GM23338 (cell line): Measurements from ENCODE around the gene TUBB2A. TPM values are rescaled to one million over a fixed set of nuclear protein-coding genes. Genes with fewer than 3 reads are reported as not detected.

Experiments
- ATAC-seq: fragments of 200-7000 bp; cut with Tn5 transposase; 3 replicates; pipeline ENCODE4 v1.9.1; 2020
- DNase-seq: peaks from one replicate; pipeline ENCODE4 v3.0.0-alpha.2; 2015; ENCODE audit warnings: low spot score
- H2AFZ ChIP-seq: fragments of 200-600 bp; sonication (generic); 2 replicates; pipeline ENCODE4 v1.8.0; 2016; ENCODE audit warnings: antibody characterized with exemption, mild to moderate bottlenecking, moderate library complexity
- H3F3A ChIP-seq: fragments of 200-600 bp; sonication (generic); replicated peaks from 2 replicates; pipeline ENCODE4 v1.8.0; 2017; ENCODE audit warnings: antibody characterized with exemption, mixed run types, low read depth
- H3K27ac ChIP-seq: fragments of 200-600 bp; sonication (generic); 2 replicates; pipeline ENCODE4 v1.6.1; 2016; ENCODE audit warnings: low read depth
- H3K27me3 ChIP-seq: fragments of 200-600 bp; sonication (generic); 2 replicates; pipeline ENCODE4 v1.8.0; 2016; ENCODE audit warnings: mild to moderate bottlenecking, mixed run types, moderate library complexity; ENCODE audit not compliant: insufficient read depth
- H3K36me3 ChIP-seq: fragments of 200-600 bp; sonication (generic); 2 replicates; pipeline ENCODE4 v1.8.0; 2016; ENCODE audit warnings: mild to moderate bottlenecking; ENCODE audit not compliant: insufficient read depth
- H3K4me1 ChIP-seq: fragments of 200-600 bp; sonication (generic); 2 replicates; pipeline ENCODE4 v1.8.0; 2016; ENCODE audit warnings: mild to moderate bottlenecking, moderate library complexity; ENCODE audit not compliant: insufficient read depth
- H3K4me2 ChIP-seq: fragments of 200-600 bp; sonication (generic); 2 replicates; pipeline ENCODE4 v1.7.1; 2017; ENCODE audit warnings: mixed run types
- H3K4me3 ChIP-seq: fragments of 200-600 bp; sonication (generic); 2 replicates; pipeline ENCODE4 v1.6.1; 2016; ENCODE audit warnings: mixed run types
- H3K79me2 ChIP-seq: fragments of 200-600 bp; sonication (generic); replicated peaks from 2 replicates; pipeline ENCODE4 v1.8.0; 2017; ENCODE audit warnings: mild to moderate bottlenecking; ENCODE audit not compliant: insufficient read depth
- H3K9me2 ChIP-seq: fragments of 200-600 bp; sonication (generic); 2 replicates; pipeline ENCODE4 v1.8.0; 2017; ENCODE audit not compliant: insufficient read depth
- H4K20me1 ChIP-seq: fragments of 200-600 bp; sonication (generic); replicated peaks from 2 replicates; pipeline ENCODE4 v1.8.0; 2017; ENCODE audit warnings: mild to moderate bottlenecking; ENCODE audit not compliant: insufficient read depth
- H3K27ac Mint-ChIP-seq: 2 replicates; pipeline ENCODE4 v1.8.0; 2020; ENCODE audit warnings: inconsistent platforms, mild to moderate bottlenecking, moderate library complexity, mixed read lengths
- H3K27me3 Mint-ChIP-seq: 3 replicates; pipeline ENCODE4 v1.8.0; 2022; ENCODE audit warnings: low read depth, mild to moderate bottlenecking, moderate library complexity, mixed read lengths, inconsistent platforms; ENCODE audit not compliant: insufficient read depth, poor library complexity
- H3K36me3 Mint-ChIP-seq: 3 replicates; pipeline ENCODE4 v1.8.0; 2021; ENCODE audit warnings: low read depth, mild to moderate bottlenecking, inconsistent platforms, moderate library complexity, mixed read lengths
- H3K4me1 Mint-ChIP-seq: 3 replicates; pipeline ENCODE4 v1.8.0; 2020; ENCODE audit warnings: mild to moderate bottlenecking, inconsistent platforms, mixed read lengths
- H3K4me3 Mint-ChIP-seq: 3 replicates; pipeline ENCODE4 v1.8.0; 2021; ENCODE audit warnings: moderate library complexity, mild to moderate bottlenecking, inconsistent platforms, mixed read lengths
- H3K9me3 Mint-ChIP-seq: 3 replicates; pipeline ENCODE4 v1.8.0; 2020; ENCODE audit warnings: moderate library complexity, mild to moderate bottlenecking, inconsistent platforms, mixed read lengths
- EZH2 ChIP-seq: fragments of 200-600 bp; sonication (generic); IDR thresholded peaks from one replicate; pipeline ENCODE4 v1.8.0; 2017; ENCODE audit warnings: antibody characterized with exemption, mild to moderate bottlenecking, low read depth; ENCODE audit not compliant: unreplicated experiment
- EZH2phosphoT487 ChIP-seq: fragments of 200-600 bp; sonication (generic); IDR thresholded peaks from one replicate; pipeline ENCODE4 v1.8.1; 2018; ENCODE audit warnings: antibody characterized with exemption; ENCODE audit not compliant: unreplicated experiment
- NANOG ChIP-seq: IDR thresholded peaks from 2 replicates; pipeline ENCODE4 v1.6.1; 2016; ENCODE audit warnings: antibody characterized with exemption, borderline replicate concordance
- POLR2AphosphoS5 ChIP-seq: IDR thresholded peaks from 2 replicates; pipeline ENCODE4 v1.6.1; 2016; ENCODE audit warnings: antibody characterized with exemption, low read depth
- STAT1 ChIP-seq: IDR thresholded peaks from one replicate; pipeline ENCODE4 v1.6.1; 2016; ENCODE audit warnings: antibody characterized with exemption; ENCODE audit not compliant: unreplicated experiment
- ZNF114 ChIP-seq: fragments of 250-450 bp; sonication (Bioruptor Pico); IDR thresholded peaks from 2 replicates; pipeline ENCODE4 v1.5.0; 2020; ENCODE audit warnings: mild to moderate bottlenecking, moderate library complexity
- ZNF331 ChIP-seq: fragments of 250-450 bp; sonication (Bioruptor Pico); IDR thresholded peaks from 2 replicates; pipeline ENCODE4 v1.5.0; 2020; ENCODE audit warnings: low read depth, mild to moderate bottlenecking, moderate library complexity
- polyA plus RNA-seq: library from polyadenylated mRNA; unstranded; fragments of >200 nt; fragmentation: Nextera tagmentation; extraction: Ambion mirVana; gene quantifications from 2 replicates; pipeline ENCODE4 v1.2.1, GENCODE V29; 2016
- total RNA-seq: library from RNA; depleted of rRNA; stranded (reverse); fragments of >200 nt; shearing (Covaris generic); gene quantifications from 2 replicates; pipeline ENCODE4 v1.2.3, GENCODE V29; 2014
- TF ChIP-seq, protein P1 (sequence below): IDR thresholded peaks from 2 replicates; pipeline ENCODE4 v1.6.1; 2016; ENCODE audit warnings: antibody characterized with exemption
- TF ChIP-seq, protein P2 (sequence below): IDR thresholded peaks from one replicate; pipeline ENCODE4 v1.6.1; 2018; ENCODE audit warnings: antibody characterized with exemption; ENCODE audit not compliant: unreplicated experiment
- TF ChIP-seq, protein P3 (sequence below): fragments of 250-450 bp; sonication (Bioruptor Pico); IDR thresholded peaks from 2 replicates; pipeline ENCODE4 v1.5.0; 2020; ENCODE audit warnings: mild to moderate bottlenecking, moderate library complexity

TUBB2A gene
- total and polyA plus RNA-seq, 2 experiments from 2014 or later = 305 to 376 TPM

DNA sequence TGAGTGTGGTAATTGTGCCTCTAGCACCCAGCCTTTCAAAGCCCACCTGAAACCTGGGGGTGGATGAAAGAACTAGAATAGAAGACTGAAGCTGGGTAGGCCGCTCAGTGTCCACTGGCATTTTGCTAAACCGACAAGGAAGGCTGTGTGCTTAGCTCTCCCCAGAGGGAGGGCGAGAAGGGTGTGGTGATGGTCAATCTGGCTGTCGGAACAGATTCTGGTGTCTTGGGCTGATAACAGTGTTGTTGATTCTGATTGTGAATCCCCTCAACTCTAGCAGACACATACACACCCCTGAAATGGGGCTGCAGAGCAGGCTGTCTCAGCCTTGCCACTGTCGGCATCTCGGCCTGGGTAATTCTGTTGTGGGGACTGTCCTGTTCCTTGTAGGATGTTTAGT lies 43.0 kb downstream of the TUBB2A start:
- peaks cover 20% of the 10 kb centered on the region for H3K4me1 Mint-ChIP-seq
- DNase-seq (no peak), ATAC-seq (no peak)
- no peaks in the 10 kb centered on the region for H3K27me3 ChIP-seq
- H3K9me2 ChIP-seq = no peaks in the 10 kb centered on the region
- TF ChIP-seq EZH2phosphoT487 (no peak), POLR2AphosphoS5 (no peak), ZNF331 (CRISPR knock-in tag) (no peak), STAT1 (no peak)
- TF ChIP-seq, protein P1, sequence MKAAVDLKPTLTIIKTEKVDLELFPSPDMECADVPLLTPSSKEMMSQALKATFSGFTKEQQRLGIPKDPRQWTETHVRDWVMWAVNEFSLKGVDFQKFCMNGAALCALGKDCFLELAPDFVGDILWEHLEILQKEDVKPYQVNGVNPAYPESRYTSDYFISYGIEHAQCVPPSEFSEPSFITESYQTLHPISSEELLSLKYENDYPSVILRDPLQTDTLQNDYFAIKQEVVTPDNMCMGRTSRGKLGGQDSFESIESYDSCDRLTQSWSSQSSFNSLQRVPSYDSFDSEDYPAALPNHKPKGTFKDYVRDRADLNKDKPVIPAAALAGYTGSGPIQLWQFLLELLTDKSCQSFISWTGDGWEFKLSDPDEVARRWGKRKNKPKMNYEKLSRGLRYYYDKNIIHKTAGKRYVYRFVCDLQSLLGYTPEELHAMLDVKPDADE = no peak
- H3K9me3 Mint-ChIP-seq = no peaks in the 10 kb centered on the region
- peaks cover 13% of the 10 kb centered on the region for H3F3A ChIP-seq
- peaks cover 17% of the 10 kb centered on the region for H3K4me1 ChIP-seq
- H3K79me2 ChIP-seq = peaks cover 10% of the 10 kb centered on the region
- peaks cover 12% of the 10 kb centered on the region for H3K36me3 Mint-ChIP-seq
- no peak overlapping the region for H3K4me3 ChIP-seq
- H3K27me3 Mint-ChIP-seq = no peaks in the 10 kb centered on the region
- 0 out of 2 replicates have a peak overlapping the region, but pooled peaks have one; percentile 32 for H3K27ac ChIP-seq
- no peak overlapping the region for H3K27ac Mint-ChIP-seq
- no peak overlapping the region for H3K4me2 ChIP-seq
- peaks cover 23% of the 10 kb centered on the region for H3K36me3 ChIP-seq
- H3K4me3 Mint-ChIP-seq = no peak overlapping the region
- H4K20me1 ChIP-seq = no peaks in the 10 kb centered on the region; the same call in none of the 2 replicates
- no peak overlapping the region for H2AFZ ChIP-seq

DNA sequence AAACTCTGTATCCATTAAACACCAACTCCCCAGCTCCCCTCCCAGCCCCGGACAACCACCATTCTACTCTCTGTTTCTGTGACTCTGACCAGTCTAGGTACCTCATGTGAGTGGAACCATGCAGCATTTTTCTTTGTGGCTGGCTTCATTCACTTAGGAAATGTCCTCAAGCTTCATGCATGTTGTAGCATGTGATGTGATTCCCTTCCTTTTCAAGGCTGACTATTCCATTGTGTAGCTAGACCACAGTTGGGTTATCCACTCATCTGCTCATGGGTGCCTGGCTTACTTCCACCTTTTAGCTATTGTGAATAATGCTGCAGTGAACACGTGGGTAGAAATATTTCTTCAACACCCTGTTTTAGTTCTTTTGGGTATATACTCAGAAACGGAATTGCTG lies 47.6 kb downstream of the TUBB2A start:
- H3K27ac Mint-ChIP-seq = no peak overlapping the region; the same call in 1 of the 2 replicates
- H3K27ac ChIP-seq = no peak overlapping the region
- TF ChIP-seq, protein P2, sequence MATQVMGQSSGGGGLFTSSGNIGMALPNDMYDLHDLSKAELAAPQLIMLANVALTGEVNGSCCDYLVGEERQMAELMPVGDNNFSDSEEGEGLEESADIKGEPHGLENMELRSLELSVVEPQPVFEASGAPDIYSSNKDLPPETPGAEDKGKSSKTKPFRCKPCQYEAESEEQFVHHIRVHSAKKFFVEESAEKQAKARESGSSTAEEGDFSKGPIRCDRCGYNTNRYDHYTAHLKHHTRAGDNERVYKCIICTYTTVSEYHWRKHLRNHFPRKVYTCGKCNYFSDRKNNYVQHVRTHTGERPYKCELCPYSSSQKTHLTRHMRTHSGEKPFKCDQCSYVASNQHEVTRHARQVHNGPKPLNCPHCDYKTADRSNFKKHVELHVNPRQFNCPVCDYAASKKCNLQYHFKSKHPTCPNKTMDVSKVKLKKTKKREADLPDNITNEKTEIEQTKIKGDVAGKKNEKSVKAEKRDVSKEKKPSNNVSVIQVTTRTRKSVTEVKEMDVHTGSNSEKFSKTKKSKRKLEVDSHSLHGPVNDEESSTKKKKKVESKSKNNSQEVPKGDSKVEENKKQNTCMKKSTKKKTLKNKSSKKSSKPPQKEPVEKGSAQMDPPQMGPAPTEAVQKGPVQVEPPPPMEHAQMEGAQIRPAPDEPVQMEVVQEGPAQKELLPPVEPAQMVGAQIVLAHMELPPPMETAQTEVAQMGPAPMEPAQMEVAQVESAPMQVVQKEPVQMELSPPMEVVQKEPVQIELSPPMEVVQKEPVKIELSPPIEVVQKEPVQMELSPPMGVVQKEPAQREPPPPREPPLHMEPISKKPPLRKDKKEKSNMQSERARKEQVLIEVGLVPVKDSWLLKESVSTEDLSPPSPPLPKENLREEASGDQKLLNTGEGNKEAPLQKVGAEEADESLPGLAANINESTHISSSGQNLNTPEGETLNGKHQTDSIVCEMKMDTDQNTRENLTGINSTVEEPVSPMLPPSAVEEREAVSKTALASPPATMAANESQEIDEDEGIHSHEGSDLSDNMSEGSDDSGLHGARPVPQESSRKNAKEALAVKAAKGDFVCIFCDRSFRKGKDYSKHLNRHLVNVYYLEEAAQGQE = no peak
- TF ChIP-seq NANOG (no peak), ZNF331 (CRISPR knock-in tag) (no peak), POLR2AphosphoS5 (no peak), EZH2 (no peak), ZNF114 (CRISPR knock-in tag) (no peak)
- TF ChIP-seq, protein P3, sequence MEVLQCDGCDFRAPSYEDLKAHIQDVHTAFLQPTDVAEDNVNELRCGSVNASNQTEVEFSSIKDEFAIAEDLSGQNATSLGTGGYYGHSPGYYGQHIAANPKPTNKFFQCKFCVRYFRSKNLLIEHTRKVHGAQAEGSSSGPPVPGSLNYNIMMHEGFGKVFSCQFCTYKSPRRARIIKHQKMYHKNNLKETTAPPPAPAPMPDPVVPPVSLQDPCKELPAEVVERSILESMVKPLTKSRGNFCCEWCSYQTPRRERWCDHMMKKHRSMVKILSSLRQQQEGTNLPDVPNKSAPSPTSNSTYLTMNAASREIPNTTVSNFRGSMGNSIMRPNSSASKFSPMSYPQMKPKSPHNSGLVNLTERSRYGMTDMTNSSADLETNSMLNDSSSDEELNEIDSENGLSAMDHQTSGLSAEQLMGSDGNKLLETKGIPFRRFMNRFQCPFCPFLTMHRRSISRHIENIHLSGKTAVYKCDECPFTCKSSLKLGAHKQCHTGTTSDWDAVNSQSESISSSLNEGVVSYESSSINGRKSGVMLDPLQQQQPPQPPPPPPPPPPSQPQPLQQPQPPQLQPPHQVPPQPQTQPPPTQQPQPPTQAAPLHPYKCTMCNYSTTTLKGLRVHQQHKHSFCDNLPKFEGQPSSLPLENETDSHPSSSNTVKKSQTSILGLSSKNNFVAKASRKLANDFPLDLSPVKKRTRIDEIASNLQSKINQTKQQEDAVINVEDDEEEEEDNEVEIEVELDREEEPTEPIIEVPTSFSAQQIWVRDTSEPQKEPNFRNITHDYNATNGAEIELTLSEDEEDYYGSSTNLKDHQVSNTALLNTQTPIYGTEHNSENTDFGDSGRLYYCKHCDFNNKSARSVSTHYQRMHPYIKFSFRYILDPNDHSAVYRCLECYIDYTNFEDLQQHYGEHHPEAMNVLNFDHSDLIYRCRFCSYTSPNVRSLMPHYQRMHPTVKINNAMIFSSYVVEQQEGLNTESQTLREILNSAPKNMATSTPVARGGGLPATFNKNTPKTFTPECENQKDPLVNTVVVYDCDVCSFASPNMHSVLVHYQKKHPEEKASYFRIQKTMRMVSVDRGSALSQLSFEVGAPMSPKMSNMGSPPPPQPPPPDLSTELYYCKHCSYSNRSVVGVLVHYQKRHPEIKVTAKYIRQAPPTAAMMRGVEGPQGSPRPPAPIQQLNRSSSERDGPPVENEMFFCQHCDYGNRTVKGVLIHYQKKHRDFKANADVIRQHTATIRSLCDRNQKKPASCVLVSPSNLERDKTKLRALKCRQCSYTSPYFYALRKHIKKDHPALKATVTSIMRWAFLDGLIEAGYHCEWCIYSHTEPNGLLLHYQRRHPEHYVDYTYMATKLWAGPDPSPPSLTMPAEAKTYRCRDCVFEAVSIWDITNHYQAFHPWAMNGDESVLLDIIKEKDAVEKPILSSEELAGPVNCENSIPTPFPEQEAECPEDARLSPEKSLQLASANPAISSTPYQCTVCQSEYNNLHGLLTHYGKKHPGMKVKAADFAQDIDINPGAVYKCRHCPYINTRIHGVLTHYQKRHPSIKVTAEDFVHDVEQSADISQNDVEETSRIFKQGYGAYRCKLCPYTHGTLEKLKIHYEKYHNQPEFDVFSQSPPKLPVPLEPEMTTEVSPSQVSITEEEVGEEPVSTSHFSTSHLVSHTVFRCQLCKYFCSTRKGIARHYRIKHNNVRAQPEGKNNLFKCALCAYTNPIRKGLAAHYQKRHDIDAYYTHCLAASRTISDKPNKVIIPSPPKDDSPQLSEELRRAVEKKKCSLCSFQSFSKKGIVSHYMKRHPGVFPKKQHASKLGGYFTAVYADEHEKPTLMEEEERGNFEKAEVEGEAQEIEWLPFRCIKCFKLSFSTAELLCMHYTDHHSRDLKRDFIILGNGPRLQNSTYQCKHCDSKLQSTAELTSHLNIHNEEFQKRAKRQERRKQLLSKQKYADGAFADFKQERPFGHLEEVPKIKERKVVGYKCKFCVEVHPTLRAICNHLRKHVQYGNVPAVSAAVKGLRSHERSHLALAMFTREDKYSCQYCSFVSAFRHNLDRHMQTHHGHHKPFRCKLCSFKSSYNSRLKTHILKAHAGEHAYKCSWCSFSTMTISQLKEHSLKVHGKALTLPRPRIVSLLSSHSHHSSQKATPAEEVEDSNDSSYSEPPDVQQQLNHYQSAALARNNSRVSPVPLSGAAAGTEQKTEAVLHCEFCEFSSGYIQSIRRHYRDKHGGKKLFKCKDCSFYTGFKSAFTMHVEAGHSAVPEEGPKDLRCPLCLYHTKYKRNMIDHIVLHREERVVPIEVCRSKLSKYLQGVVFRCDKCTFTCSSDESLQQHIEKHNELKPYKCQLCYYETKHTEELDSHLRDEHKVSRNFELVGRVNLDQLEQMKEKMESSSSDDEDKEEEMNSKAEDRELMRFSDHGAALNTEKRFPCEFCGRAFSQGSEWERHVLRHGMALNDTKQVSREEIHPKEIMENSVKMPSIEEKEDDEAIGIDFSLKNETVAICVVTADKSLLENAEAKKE (CRISPR knock-in tag) = no peak
- TF ChIP-seq, protein P1 = no peak

More for the DNA sequence above, 47.6 kb downstream of the TUBB2A start:
- Histone ChIP-seq H3K79me2 (peaks cover 4% of the 10 kb centered on the region), H3F3A (peaks cover 9% of the 10 kb centered on the region; the same call in 1 of the 2 replicates), H3K27me3 (no peaks in the 10 kb centered on the region), H4K20me1 (no peaks in the 10 kb centered on the region; the same call in none of the 2 replicates), H3K9me2 (no peaks in the 10 kb centered on the region), H3K4me2 (no peak overlapping the region), H3K4me1 (no peaks in the 10 kb centered on the region), H2AFZ (no peak overlapping the region), H3K36me3 (peaks cover 33% of the 10 kb centered on the region), H3K4me3 (no peak overlapping the region)
- ATAC-seq (no peak), DNase-seq (no peak)
- H3K27me3 Mint-ChIP-seq = peaks cover 1% of the 10 kb centered on the region
- no peaks in the 10 kb centered on the region for H3K9me3 Mint-ChIP-seq
- peaks cover 36% of the 10 kb centered on the region for H3K36me3 Mint-ChIP-seq
- H3K4me1 Mint-ChIP-seq = peaks cover 4% of the 10 kb centered on the region; the same call in 1 of the 3 replicates
- no peak overlapping the region for H3K4me3 Mint-ChIP-seq
